Measurements from ENCODE around the gene DOK7. TPM values are rescaled to one million over a fixed set of nuclear protein-coding genes. Genes with fewer than 3 reads are reported as not detected.
"Not testable (repeated sequence)": the region's sequence is repeated elsewhere in the genome, so short reads cannot be mapped to it uniquely, and the experiment has no call there.

DOK7 gene
- total RNA-seq, 2 experiments from 2014 or later, result not detected

GRCh38 chr4:3535812-3536211, 72.7 kb downstream of the DOK7 start:
- not testable (repeated sequence) for H3K9me3 Mint-ChIP-seq, DNase-seq, H3K27me3 Mint-ChIP-seq, H3K36me3 Mint-ChIP-seq, H3K27ac Mint-ChIP-seq, H3K4me3 Mint-ChIP-seq
- H3K4me1 Mint-ChIP-seq, result peaks cover 11% of the 10 kb centered on the region

GRCh38 chr4:3538906-3539305, 75.8 kb downstream of the DOK7 start:
- not testable (repeated sequence) for H3K36me3 Mint-ChIP-seq, H3K27ac Mint-ChIP-seq, H3K27me3 Mint-ChIP-seq, H3K4me3 Mint-ChIP-seq, DNase-seq, H3K4me1 Mint-ChIP-seq, H3K9me3 Mint-ChIP-seq

- not testable (repeated sequence) for H3K4me3 Mint-ChIP-seq, H3K9me3 Mint-ChIP-seq, H3K27me3 Mint-ChIP-seq, H3K4me1 Mint-ChIP-seq, H3K36me3 Mint-ChIP-seq, DNase-seq, H3K27ac Mint-ChIP-seq
Observed at GRCh38 chr4:3543415-3543814, 80.3 kb downstream of the DOK7 start.

Other genes starting within 250 kb of the DOK7 start
- gene MSANTD1, start 214.1 kb upstream of the DOK7 start, total RNA-seq, result under 1 TPM; 0.24 to 0.37 TPM
- gene RGS12, start 170.3 kb upstream of the DOK7 start, total RNA-seq, result 1 to 10 TPM; 1.7 to 2.9 TPM
- not detected for gene HGFAC, start 21.3 kb upstream of the DOK7 start, total RNA-seq
- gene LRPAP1, start 69.1 kb downstream of the DOK7 start, total RNA-seq, result 10 to 100 TPM; 58.2 to 61.2 TPM

Measured in activated naive CD8-positive, alpha-beta T cell treated with anti-CD3 and anti-CD28 coated beads for 36 hours (primary cell).